KOPT-K1 (cell line): ENCODE data around the gene SOCS4.

Source experiments
- H3K27ac ChIP-seq: fragments of 200-600 bp; sonication (generic); 2 replicates; pipeline ENCODE4 v1.5.1; 2016; ENCODE audit warnings: antibody characterized with exemption, mild to moderate bottlenecking, low read depth, low read length; ENCODE audit not compliant: poor library complexity, severe bottlenecking
- H3K36me3 ChIP-seq: fragments of 200-600 bp; sonication (generic); 2 replicates; pipeline ENCODE4 v1.5.1; 2017; ENCODE audit warnings: antibody characterized with exemption, mild to moderate bottlenecking, low read length, moderate library complexity; ENCODE audit not compliant: insufficient read depth
- H3K9me3 ChIP-seq: fragments of 200-600 bp; sonication (generic); 2 replicates; pipeline ENCODE4 v1.5.1; 2017; ENCODE audit warnings: antibody characterized with exemption, low read length, mild to moderate bottlenecking; ENCODE audit not compliant: insufficient read depth, poor library complexity, severe bottlenecking

The SOCS4 gene

DNA sequence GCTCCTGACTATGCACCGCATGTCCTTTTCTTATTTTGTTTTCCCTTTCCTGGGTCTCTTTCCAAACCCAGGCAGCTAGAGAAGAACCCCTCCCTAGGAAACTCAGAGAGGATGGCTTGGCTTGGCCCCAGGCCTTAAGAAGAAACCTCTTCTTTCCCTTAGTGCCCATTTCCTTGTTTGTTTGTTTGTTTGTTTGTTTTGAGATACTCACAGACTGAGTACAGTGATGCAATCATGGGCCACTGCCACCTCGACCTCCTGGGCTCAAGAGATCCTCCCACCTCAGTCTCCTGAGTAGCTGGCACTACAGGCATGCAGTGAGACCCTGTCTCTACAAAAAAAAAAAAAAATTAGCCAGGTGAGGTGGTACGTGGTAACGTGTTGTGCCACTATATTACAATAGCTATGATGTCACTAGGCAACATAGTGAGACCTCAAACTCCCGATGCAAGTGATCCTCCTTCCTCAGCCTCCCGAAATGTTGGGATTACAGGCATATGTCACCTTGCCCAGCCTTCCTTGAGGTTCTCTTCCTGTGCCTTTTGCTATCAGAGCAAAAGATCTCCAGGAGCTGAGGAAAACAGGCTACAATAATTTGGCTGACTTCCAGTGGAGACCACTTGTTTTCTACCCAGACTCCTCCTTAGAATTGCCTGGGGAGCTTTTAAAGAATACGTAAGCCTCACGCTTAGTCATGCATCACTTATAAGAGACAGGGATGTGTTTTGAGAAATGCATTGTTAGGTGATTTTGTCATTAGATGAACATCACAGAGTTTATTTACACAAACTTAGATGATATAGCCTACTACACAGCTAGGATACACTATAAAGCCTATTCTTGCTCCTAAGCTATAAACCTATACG is 67.5 kb downstream of the SOCS4 start:
- Histone ChIP-seq H3K36me3 (no peaks in the 10 kb centered on the region), H3K9me3 (no peaks in the 10 kb centered on the region), H3K27ac (no peak overlapping the region)

DNA sequence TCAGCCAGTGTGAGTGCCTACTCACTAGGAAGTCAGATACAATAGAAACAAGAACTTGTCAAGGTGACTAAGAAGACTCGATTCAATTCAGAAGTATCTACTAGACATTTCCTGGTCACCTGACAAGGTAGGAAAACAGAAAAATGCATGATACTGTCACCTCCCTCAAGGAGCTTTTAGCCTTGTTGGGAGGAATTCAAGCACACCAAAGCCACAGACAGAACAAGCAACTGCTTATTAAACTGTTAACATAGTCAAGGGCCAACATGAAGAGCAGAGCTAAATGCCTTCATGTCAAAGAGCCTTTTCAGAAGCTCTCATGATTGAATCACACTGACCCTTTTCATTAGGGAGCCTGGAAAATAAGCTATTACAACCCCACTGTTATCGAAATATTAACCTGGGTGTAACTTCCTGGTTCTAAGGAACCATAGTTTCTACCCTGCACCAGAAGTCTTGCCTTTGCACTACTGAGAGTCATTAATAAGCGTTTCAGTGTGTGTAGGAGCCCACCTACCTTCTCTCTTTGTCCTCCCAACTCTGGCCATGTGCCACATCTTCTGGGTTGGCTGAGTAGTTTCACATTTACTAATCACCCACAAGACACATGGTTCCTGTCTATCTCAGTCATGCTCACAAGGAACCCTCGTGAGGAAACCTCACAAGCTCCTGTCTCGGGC is 71.0 kb downstream of the SOCS4 start:
- no peaks in the 10 kb centered on the region for H3K36me3 ChIP-seq
- H3K27ac ChIP-seq, result peak overlapping the region; percentile 27

DNA sequence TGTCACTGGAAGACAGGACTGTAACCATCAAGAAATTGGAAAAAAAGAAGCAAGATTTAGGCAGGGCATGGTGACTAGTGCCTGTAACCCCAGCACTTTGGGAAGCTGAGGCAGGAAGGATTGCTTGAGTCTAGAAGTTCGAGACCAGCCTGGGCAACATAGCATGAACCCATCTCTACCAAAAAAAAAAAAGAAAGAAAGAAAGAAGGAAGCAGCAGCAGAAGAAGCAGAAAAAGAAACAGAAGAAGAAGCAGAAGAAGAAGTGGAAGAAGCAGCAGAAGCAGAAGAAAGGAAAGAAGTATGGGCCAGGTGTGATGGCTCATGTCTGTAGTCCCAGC is 71.5 kb downstream of the SOCS4 start:
- H3K9me3 ChIP-seq, result no peaks in the 10 kb centered on the region
- peak overlapping the region; percentile 27 for H3K27ac ChIP-seq
- no peaks in the 10 kb centered on the region for H3K36me3 ChIP-seq

More for the DNA sequence above, 71.0 kb downstream of the SOCS4 start:
- H3K9me3 ChIP-seq, result no peaks in the 10 kb centered on the region
